M059J (cell line): ENCODE data around the gene CCDC85B. TPM values are rescaled to one million over a fixed set of nuclear protein-coding genes. Genes with fewer than 3 reads are reported as not detected.

ENCODE experiments used
- DNase-seq: peaks from one replicate; pipeline ENCODE4 v3.0.0-alpha.2; 2012; ENCODE audit warnings: low read depth
- total RNA-seq: library from RNA; depleted of rRNA; stranded (reverse); fragments of >200 nt; shearing (Covaris generic); gene quantifications from 2 replicates; pipeline ENCODE4 v1.2.3, GENCODE V29; 2014

CCDC85B gene
- total RNA-seq, 1 experiment from 2014 or later: 95.3 TPM

DNA sequence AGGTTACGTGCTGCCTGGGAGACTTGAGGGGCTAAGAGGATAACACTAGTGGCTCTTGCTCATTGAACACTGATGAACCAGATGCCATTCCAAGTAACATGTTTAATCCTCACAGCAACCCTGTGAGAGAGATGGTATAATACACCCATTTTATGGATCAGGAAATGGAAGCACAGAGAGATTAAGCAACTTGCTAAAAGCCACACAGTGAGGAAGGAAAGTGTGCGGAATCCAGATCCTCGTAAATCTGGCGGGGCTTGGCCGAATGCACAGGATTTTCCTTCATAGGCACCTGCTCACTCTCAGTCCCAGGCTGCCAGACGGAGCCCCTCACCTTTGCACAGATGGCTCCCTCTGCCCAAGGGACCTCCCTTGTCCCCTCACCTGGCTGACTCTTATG is 17.4 kb downstream of the CCDC85B start:
- DNase-seq: no peak

- DNase-seq: peak; percentile 99
These were observed 21.5 kb downstream of the CCDC85B start for GRCh38 chr11:65911682-65912568.

GRCh38 chr11:65912845-65913244 is 22.4 kb downstream of the CCDC85B start:
- peak; percentile 93 for DNase-seq

DNA sequence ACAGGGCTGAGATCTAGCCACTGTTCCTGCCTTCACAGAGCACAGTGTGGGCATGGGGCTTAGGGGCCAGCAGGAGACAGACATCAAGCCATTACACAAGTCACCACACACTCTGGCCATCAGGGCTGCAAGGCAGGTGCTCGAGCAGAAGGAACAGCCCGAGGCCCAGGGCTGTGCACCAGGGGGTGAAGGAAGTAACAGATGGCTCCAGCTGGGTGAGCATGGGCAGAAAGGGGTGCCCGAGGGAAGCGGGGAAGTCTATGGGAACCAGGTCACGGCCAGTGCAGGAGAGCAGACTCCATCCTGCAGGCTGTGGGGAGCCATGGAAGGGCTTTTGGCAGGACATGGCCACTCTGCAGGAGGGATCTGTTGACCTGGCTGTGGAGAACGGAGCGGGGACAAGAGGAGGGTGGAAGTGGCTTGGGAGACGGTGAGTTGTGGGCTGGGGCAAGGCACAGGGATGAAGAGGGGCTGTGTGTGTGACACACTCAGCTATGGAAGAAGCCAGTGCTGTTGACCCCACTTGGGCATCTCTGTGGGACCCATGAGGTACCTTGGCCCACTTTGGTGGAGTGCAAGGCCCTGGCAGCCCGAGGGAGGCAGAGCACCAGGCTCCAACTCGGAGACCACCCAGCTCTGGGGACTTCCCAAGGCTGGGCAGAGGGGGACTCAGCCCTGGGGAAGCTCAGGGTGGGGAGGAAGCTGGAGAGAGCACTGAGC is 24.8 kb downstream of the CCDC85B start:
- DNase-seq: peak; percentile 75

GRCh38 chr11:65915821-65916251 is 25.4 kb downstream of the CCDC85B start:
- DNase-seq: peak; percentile 99

- peak; percentile 45 for DNase-seq
These were observed 25.9 kb downstream of the CCDC85B start for GRCh38 chr11:65916391-65916790.

DNA sequence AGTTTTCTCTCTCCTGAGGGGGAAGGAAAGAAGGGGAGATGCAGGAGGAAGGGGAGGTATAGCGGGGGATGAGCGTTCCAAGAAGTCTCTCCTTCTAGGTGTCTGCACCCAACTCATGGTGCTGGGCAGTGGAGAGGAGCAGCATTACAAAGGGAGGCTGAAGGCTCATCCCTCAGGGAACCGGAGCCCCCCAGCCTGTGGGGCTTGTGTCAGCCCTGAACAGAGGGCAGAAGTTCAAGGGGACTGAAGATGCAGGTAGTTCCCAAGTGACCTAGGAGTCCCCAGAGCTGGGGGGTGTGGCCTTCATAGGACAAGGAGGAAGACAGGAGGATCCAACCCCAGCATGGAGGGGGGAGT is 26.6 kb downstream of the CCDC85B start:
- peak; percentile 22 for DNase-seq

DNA sequence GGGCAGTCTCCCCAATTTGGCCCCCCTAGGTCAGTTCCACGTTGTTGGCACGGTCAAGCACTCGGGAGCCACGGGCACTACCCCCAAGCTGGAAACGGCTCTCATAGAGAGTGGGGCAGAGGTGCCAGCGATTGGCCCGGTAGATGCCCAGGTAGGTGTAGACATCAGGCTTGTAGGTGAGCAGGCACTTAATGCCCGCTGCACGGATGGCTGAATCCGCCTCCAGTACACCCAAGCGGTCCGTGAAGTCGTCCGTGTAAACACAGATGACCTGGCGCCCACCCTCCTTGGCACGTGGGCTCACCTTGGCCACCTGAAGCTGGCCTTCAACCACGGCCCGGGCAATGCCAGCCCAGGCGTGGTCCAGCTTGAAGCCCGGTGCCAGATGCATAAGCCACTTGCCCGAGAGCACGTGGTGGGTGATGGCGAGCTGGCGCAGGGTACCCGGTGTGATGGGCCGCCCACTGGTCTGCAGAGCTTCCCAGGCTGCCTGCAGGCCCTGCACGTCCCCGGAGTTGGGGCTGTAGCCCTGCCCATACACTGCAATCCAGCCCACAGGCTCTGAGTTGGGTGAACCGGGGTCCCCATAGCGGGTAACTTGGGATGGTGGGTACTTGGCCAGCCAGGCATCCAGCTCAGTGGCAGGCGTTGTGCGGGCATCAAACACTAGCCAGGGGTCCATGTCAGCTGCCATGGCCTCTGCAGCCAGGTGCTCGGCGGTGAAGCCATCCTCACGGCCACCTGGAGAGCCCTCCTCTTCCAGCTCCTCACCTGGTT is 27.1 kb downstream of the CCDC85B start:
- DNase-seq: no peak

GRCh38 chr11:65918211-65919140 is 28.0 kb downstream of the CCDC85B start, which contains the start of gene C11orf68:
C11orf68 (minus strand) TSS chr11:65919062; CDS start chr11:65919031, 31 bp downstream.
- DNase-seq: peak; percentile 59

GRCh38 chr11:65919141-65919572 is 28.7 kb downstream of the CCDC85B start, which contains the start of gene DRAP1:
DRAP1 (plus strand) TSS chr11:65919426; CDS start chr11:65919502, 76 bp downstream.
- peak; percentile 97 for DNase-seq

GRCh38 chr11:65919573-65920371 is 29.3 kb downstream of the CCDC85B start:
- DNase-seq: peak; percentile 41

- DNase-seq: no peak
These were observed 29.9 kb downstream of the CCDC85B start for GRCh38 chr11:65920372-65920802.

- DNase-seq: no peak
These were observed 30.6 kb downstream of the CCDC85B start for GRCh38 chr11:65921033-65921555.

GRCh38 chr11:65921876-65922275 is 31.4 kb downstream of the CCDC85B start:
- DNase-seq: no peak

DNA sequence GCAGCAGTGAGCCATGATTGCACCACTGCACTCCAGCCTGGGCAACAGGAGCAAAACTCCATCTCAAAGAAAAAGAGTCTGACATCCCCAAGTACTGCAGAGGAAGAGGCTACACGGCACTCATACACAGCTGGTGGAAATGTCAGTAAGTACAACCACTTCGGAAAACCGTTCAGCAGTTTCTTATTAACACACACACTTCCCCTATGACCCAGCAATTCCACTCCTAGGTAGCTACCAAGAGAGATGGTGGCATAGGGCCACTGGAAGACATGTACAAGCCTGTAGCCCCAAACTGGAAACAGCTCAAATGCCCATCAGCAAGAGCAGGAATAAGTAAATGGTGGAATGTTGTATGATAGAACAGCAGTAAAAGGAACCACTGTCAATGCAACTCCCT is 32.1 kb downstream of the CCDC85B start:
- DNase-seq: no peak

DNA sequence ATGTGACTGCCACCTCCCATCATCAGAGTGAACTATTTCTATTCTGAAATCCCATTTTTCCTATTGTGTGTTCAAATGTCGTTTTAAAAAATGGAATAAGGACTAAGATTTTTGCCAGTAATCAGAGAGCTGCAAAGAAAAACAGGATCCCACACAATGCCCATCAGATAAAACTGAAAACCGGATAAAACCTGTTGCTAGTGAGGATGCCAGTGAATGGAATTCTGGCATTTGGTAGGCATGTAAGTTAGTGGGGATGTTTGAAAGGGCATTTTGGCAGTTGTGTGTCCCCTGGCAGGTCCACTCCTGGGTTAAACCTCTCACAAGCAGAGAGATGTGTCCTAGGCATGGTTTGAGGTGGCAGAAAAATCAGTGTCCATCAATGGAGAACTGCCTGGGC is 34.9 kb downstream of the CCDC85B start:
- DNase-seq: no peak

- peak; percentile 62 for DNase-seq
These were observed 37.5 kb downstream of the CCDC85B start for GRCh38 chr11:65927904-65928397.

DNA sequence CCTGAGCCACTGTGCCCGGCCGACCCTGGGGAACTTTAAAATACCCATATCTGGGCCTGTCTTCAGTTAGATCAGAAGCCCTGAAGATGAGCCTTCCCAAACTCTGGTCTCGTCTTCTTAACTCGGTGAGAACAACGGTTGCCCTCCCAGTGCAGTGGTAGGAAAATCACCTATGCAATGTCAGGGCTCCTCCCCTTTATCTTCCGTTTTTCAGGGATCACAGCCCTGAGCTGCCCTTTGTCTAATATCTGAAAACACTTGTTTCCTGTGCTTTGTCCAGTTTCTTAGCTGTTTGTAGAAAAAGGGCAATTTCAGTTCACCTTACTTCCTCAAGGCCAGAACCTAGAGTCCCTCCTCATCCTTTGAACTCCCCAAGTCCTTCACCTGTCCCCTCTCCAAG is 38.2 kb downstream of the CCDC85B start:
- no peak for DNase-seq
